Prostate gland (tissue), 2 donors: ENCODE measurements around the gene ZC3HAV1.

ENCODE experiments used
- CTCF ChIP-seq, 4 experiments: fragments of 200-600 bp in 2 of 4; fragments of 450-650 bp in 2 of 4; sonication (generic) in 2 of 4; IDR thresholded peaks; 1 replicate in 3 of 4; 2 replicates in 1 of 4; pipeline ENCODE4 v1.5.1; 2016 to 2019; ENCODE audit warnings: antibody characterized with exemption in 4 of 4, mild to moderate bottlenecking in 2 of 4, moderate library complexity in 2 of 4
- POLR2A ChIP-seq: fragments of 450-650 bp; IDR thresholded peaks from one replicate; pipeline ENCODE4 v1.6.1; 2016; ENCODE audit warnings: antibody characterized with exemption, mild to moderate bottlenecking
- POLR2AphosphoS5 ChIP-seq: sonication (generic); formaldehyde crosslinking; IDR thresholded peaks from one replicate; pipeline ENCODE4 v1.6.1; 2017; ENCODE audit warnings: antibody characterized with exemption

GRCh38 chr7:139023076-139023475 lies 86.4 kb downstream of the ZC3HAV1 start:
- TF ChIP-seq POLR2A (no peak), CTCF (IDR thresholded peaks at IDR 0.05) (no peak), POLR2AphosphoS5 (no peak)
